T47D (cell line): ENCODE results near the gene PPP2R3B.
"Not testable (repeated sequence)": the region's sequence is repeated elsewhere in the genome, so short reads cannot be mapped to it uniquely, and the experiment has no call there.

Source experiments
- DNase-seq, 2 experiments: peaks; one replicate each; pipeline versions ENCODE4 v3.0.0 to v3.0.0-alpha.2; 2011 to 2012; ENCODE audit warnings: low read depth in 1 of 2, low spot score in 1 of 2
- JUND ChIP-seq: IDR thresholded peaks from 2 replicates; pipeline ENCODE4 v1.6.1; 2012; ENCODE audit warnings: low read depth
- in situ Hi-C: cut with HindIII; loops from 2 replicates; pipeline ENCODE4 v1.10.0; 2016; ENCODE audit warnings: low sequenced_read_pairs, low pct_unique_long_range_greater_than_20kb

PPP2R3B gene

DNA sequence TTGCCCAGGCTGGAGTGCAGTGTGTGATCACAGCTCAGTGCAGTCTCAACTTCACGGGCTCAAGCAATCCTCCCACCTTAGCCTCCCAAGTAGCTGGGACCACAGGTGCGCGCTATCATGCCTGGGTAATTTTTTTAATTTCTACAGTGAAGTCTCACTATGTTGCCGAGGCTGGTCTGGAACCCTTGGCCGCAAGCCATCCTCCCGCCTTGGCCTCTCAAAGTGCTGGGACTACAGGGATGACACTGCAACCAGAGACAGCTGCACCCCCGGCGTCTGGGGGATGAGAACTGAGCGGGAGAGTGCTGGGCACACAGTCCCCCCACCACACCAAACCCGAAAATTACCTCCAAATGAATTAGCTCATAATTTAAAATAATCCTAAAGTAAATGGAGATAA, 35.0 kb downstream of the PPP2R3B start:
- no peak for DNase-seq
- no peak for TF ChIP-seq JUND
- in situ Hi-C loops: no loop called here

DNA sequence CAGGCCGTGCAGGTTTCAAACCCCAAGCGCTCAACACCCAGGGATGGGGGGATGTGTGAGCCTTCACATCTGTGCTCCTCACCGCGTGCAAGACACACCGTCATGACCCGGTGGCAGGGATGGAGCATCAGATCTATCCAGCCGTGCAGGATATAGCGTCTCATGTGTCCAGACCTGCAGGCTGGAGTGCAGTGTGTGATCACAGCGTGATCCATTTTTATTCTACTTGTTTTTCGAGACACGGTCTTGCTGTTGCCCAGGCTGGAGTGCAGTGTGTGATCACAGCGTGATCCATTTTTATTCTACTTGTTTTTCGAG, 35.4 kb downstream of the PPP2R3B start:
- in situ Hi-C loops, DNase-seq: not testable (repeated sequence)

DNA sequence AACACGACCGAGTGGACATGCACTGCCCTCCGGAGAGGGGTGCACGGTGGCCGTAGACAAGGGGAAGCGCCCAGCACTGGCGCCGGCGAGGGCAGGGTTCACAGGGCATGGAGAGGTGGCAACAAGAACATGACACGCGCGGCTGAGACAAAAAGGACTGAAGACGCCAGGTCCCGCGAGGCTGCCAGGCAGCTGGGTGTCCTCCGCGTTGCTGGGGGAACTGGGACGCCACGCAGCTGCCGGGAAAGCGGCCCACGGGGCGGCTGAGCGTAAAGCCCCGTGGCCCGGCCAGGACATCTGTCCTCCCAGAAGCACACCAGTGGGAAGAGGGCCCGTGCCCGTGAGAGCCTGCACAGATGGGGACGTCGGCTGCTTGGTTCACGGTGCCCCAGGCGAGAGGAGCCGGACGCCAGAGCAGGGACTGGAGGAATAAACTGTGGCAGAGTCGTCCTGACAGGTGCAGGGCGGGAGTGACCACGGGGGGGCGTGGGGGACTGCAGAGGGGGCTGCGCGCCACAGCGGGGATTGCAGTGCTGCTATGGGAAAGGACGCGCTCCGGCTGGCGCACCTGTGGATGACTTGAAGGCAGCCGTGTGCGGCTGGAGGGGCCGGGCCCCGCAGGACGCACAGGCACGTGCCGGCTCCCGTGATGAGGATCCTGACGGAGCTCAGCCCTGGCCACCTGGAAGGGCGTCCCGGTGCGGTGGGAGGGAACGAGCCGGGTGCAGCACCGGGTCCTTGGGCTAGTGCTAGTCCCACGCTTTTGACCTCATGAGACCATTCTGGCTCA, 36.0 kb downstream of the PPP2R3B start:
- in situ Hi-C loops: no loop called here
- no peak for DNase-seq

DNA sequence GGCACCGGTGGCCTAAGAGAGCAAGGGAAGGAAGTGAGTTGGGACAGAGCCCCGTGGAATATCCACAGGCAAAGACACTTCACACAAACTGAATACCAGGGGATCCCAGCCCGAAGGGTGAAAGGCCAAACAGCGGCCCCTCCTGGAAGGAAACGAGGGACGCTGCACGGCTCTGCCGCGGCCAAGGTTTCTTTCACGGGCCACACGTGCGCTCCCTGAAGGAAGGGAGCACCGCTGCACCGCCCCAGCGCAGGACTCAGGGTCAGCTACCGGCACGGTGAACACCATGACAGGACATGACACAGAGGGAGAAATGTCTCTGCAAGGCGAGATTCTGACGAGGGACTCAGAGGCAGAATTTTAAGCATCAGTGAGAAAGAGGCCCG, 36.6 kb downstream of the PPP2R3B start:
- no peak for TF ChIP-seq JUND
- in situ Hi-C loops: no loop called here
- DNase-seq: no peak

More for the DNA sequence above, 36.0 kb downstream of the PPP2R3B start:
- TF ChIP-seq JUND: no peak

DNA sequence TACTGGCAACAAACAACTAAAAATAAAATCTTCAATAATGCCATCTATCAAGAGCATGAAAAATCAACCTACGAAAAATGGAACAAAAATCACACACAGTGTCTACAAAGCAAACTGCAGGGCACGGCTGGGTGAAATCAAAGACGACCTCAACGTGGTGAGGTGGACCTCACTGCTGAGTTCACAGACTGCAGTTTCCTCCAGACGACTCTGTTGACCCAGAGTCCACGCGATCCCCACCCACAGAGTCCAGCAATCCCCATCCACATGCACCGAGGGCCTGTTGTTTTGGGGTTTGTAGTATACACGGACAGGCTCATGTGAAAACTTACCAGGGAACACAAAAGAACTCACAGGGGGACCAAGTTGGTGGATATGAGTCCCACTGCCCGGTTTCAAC, 37.0 kb downstream of the PPP2R3B start:
- in situ Hi-C loops: no loop called here
- TF ChIP-seq JUND: no peak
- DNase-seq: no peak

DNA sequence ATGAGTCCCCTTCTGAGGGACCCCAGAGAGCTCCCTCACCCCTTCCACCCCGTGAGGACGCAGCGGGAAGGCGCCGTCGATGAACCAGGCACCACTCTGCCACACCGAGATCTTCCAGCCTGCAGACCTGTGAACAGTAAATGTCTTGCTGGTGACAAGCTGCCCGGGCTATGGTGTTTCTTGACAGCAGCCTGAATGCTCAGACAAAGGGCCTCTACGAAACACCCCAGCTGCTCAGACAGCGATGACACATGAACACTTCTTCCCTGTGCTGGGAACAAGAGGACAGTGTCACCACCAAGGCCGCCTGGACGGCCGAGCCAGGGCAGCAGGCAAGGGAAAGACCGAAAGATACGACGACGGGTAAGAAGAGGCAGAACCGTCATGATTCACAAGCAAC, 37.5 kb downstream of the PPP2R3B start:
- in situ Hi-C loops: no loop called here
- DNase-seq: no peak
- TF ChIP-seq JUND: no peak

DNA sequence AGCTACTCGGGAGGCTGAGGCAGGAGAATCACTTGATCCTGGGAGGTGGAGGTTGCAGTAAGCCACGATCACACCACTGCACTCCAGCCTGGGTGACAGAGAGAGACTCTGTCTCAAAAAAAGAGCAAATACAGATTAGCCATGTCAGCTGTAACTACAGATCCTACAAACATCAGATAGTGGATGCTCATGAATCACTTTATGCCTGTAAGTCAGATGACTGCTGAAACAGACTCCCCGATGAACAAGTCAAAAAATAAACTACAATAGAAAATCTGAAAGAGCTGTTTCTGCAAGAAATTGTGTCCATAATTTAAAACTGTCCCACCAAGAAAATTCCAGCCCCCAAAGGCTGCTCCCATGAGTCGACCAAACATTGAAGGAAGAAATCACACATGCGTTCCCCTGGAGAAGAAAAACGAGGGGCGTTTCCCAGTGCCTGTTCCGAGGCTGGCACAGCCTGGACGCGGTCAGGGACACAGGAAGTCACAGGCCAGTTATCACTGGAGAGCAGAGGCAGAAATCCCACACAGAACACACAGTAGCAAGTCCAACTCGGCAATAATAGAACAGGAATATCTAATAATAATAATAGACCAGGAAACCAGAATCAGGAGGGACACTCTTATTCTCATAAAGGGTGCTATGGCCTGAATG, 38.1 kb downstream of the PPP2R3B start:
- TF ChIP-seq JUND: no peak
- DNase-seq: no peak
- in situ Hi-C loops: no loop called here

DNA sequence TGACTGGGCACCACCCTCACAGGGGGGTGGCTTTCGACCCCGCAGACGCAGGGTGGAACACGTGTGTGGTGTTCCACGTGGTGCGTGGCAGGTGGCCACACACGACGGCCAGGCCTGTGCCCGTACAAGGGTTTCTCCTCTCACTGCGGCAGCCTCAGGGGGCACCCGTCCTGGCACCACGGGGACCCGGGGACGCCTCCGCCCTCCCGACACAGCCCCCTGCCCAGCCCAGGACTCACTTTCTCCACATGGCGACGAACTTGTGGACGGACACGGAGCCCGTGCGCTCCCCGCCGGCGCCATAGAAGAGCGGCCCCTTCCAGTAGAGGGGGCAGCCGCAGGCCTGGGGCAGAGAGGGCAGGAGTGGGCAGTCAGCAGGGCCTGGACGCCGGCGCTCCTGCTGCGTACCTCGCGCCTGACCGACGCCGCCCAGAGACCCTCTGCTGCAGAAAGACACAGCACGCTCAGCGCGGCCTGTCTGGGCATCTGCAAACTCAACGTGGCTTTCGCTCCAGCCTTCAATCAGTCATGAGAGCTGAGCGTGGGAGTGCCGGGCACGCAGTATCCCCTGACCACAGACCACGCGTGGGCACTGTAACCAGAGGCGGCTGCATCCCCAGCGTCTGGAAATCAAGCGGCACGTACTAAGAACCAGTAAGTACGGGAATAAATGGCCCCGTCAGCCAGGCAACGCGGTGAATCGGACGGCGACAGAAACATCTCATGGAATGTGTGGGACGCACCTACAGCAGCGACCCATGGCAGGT, 39.2 kb downstream of the PPP2R3B start:
- in situ Hi-C loops: no loop called here
- no peak for TF ChIP-seq JUND
- DNase-seq: no peak

DNA sequence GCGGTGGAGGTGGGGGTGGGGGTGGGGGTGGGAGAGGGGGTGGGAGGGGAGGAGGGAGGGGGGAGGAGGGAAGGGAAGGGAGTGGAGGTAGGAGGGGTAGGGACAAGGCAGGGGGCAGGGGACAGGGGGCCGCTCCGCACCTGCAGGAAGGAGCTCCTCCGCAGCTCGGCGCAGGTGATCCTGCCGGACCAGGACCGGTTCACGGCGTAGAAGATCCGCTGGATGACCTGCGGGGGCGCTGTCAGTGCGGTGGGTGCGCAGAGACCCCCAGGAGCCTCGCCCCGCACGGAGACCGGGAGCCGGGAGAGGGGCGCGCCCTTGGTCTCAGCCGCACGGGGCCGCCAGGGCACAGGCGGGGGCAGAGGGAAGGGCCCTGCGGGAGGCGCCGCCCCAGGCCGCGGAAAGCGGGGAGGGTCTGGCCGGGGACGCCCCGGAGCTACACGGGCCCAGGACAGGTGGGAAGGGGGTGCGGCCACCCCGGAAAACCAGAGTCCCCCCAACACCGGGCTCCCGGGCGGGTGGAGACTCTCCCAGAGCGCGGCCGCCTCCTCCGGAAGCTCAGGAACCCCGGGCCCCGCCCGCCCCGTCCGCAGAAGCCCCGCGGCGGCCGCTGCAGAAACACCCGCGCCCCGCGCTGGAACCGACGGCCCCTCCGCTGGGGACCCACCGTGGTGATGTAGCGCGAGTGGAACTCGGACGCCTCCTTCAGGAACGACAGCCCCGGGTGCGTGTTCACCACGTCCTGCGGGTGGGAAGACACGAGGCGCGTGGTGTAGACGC, 40.5 kb downstream of the PPP2R3B start:
- in situ Hi-C loops: no loop called here
- TF ChIP-seq JUND: no peak
- DNase-seq: no peak

DNA sequence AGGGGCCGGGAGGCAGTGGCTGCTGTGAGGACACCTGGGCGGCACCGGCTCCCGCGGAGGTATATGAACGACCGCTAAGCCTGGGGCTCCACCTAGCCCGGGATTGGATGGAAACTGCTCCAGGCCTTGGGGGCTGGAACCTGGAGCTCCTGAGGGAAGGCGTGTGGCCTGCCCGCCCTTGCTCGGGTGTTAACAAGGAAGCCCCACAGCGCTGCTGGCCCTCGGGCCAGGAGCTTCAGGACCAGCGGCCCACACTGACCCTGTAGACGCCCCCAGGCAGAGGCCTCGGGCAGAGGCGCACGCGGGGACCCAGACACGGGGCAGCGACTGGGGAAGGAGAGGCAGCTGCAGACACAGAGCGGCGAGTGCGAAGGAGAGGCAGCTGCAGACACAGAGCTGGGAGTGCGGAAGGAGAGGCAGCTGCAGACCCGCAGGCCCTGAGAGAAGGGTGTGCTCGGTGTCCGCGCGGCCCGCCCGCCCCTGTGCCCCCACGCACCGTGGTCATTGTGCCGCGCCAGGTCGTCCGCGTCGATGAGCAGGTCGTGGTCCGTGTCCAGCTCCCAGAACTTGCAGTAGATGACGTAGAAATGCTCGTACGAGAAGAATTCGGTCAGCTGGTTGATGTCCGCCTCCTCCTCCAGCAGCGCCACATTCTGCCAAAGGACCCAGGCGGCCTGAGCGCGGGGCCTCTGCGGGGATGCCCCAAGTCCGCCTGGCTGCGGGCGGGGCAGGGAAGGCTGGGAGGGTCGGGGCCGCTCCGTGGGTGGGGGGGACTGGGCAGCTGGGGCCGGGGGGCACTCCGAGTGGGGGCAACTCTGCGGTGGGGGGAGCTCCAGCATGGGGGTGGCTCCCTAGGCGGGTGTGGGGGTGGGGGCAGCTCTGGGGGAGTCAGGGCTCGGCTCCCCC, 41.4 kb downstream of the PPP2R3B start:
- no peak for DNase-seq
- no peak for TF ChIP-seq JUND
- in situ Hi-C loops: no loop called here

DNA sequence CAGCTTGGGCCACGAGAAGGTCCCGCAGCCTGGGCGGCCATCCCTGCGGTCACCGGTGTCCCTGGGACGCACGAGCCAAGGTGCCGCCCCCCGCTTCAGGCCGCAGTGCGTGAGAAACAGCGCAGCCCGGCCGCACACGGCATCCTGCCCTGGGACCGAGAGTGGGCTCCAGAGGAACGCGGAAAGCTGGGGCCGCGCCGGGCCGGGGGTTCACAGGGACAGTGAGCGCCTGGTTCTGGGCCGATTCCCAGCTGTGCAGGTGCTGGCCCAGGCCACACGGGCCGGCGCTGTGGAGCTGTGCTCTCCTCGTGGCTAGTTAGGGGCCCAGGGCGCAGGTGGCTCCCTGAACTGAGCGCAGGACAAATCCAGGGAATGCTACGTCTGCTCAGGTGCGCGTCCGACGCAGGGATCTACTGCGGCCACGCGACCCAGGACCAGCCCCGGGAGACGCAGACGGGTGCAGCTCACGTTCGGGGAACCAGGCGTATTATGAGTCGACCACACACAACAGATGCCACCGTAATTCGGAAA, 42.3 kb downstream of the PPP2R3B start:
- no peak for TF ChIP-seq JUND
- in situ Hi-C loops: no loop called here
- DNase-seq: no peak
